Neural cell (in vitro differentiated cells): Measurements from ENCODE around the gene PPP2R2D. TPM values are rescaled to one million over a fixed set of nuclear protein-coding genes. Genes with fewer than 3 reads are reported as not detected.

Source experiments
- H2AFZ ChIP-seq: fragments of 200-600, 300-800 bp; sonication (generic), shearing (Covaris generic); 2 replicates; pipeline ENCODE4 v1.6.0; 2014; ENCODE audit warnings: low read depth, mild to moderate bottlenecking, antibody characterized with exemption, low read length, moderate library complexity
- H3F3A ChIP-seq: fragments of 200-600 bp; shearing (Covaris generic); 2 replicates; pipeline ENCODE4 v1.6.1; 2016; ENCODE audit warnings: mild to moderate bottlenecking, moderate library complexity, mixed read lengths, antibody characterized with exemption, low read length; ENCODE audit not compliant: insufficient read depth, poor library complexity, severe bottlenecking
- H3K27ac ChIP-seq: fragments of 200-600, 300-800 bp; sonication (generic), shearing (Covaris generic); 2 replicates; pipeline ENCODE4 v1.5.1; 2014; ENCODE audit warnings: mild to moderate bottlenecking, low read length, moderate library complexity
- H3K27me3 ChIP-seq: fragments of 300-800, 200-600 bp; sonication (generic), shearing (Covaris generic); 2 replicates; pipeline ENCODE4 v1.6.0; 2014; ENCODE audit warnings: mild to moderate bottlenecking, low read depth, low read length, moderate library complexity; ENCODE audit not compliant: insufficient read depth
- H3K36me3 ChIP-seq: fragments of 300-800, 200-600 bp; sonication (generic), shearing (Covaris generic); 2 replicates; pipeline ENCODE4 v1.5.1; 2014; ENCODE audit warnings: mild to moderate bottlenecking, antibody characterized with exemption, low read length, moderate library complexity; ENCODE audit not compliant: insufficient read depth
- H3K4me2 ChIP-seq: fragments of 300-800, 200-600 bp; sonication (generic), shearing (Covaris generic); 2 replicates; pipeline ENCODE4 v1.6.0; 2014; ENCODE audit warnings: mild to moderate bottlenecking, low read length
- H3K4me3 ChIP-seq: fragments of 300-800, 200-600 bp; sonication (generic), shearing (Covaris generic); 2 replicates; pipeline ENCODE4 v1.5.1; 2014; ENCODE audit warnings: mild to moderate bottlenecking, low read length, moderate library complexity
- H3K79me2 ChIP-seq: fragments of 200-600 bp; shearing (Covaris generic); replicated peaks from 2 replicates; pipeline ENCODE4 v1.6.0; 2014; ENCODE audit warnings: mild to moderate bottlenecking, low read length, moderate library complexity; ENCODE audit not compliant: insufficient read depth
- H3K9ac ChIP-seq: fragments of 300-800, 200-600 bp; sonication (generic), shearing (Covaris generic); 2 replicates; pipeline ENCODE4 v1.6.1; 2016; ENCODE audit warnings: mild to moderate bottlenecking, low read length, mixed read lengths
- H3K9me2 ChIP-seq: fragments of 200-600 bp; shearing (Covaris generic); 2 replicates; pipeline ENCODE4 v1.6.1; 2016; ENCODE audit warnings: mild to moderate bottlenecking, low read length, mixed read lengths; ENCODE audit not compliant: insufficient read depth
- H3K9me3 ChIP-seq: fragments of 200-600, 300-800 bp; sonication (generic), shearing (Covaris generic); 2 replicates; pipeline ENCODE4 v1.6.1; 2016; ENCODE audit warnings: mild to moderate bottlenecking, mixed run types, low read length, moderate library complexity, mixed read lengths
- H4K20me1 ChIP-seq: fragments of 200-600 bp; shearing (Covaris generic); 2 replicates; pipeline ENCODE4 v1.6.1; 2016; ENCODE audit warnings: mild to moderate bottlenecking, mixed run types; ENCODE audit not compliant: insufficient read depth
- CTCF ChIP-seq: fragments of 450-650 bp; IDR thresholded peaks from 2 replicates; pipeline ENCODE4 v1.5.1; 2014; ENCODE audit warnings: antibody characterized with exemption, mild to moderate bottlenecking, moderate library complexity; ENCODE audit not compliant: poor library complexity, severe bottlenecking
- EP300 ChIP-seq: fragments of 450-650 bp; conservative IDR thresholded peaks from 2 replicates; pipeline ENCODE4 v1.6.1; 2014; ENCODE audit warnings: antibody characterized with exemption, mild to moderate bottlenecking, moderate library complexity; ENCODE audit not compliant: poor library complexity, severe bottlenecking
- EZH2 ChIP-seq: fragments of 200-600, 300-800 bp; shearing (Covaris generic), sonication (generic); IDR thresholded peaks from 2 replicates; pipeline ENCODE4 v1.6.1; 2014; ENCODE audit warnings: antibody characterized with exemption, low read length, borderline replicate concordance, mild to moderate bottlenecking; ENCODE audit not compliant: insufficient read depth, poor library complexity, severe bottlenecking
- MXI1 ChIP-seq: fragments of 450-650 bp; conservative IDR thresholded peaks from 2 replicates; pipeline ENCODE4 v1.6.1; 2014; ENCODE audit warnings: antibody characterized with exemption, mild to moderate bottlenecking; ENCODE audit not compliant: poor library complexity, severe bottlenecking
- POLR2AphosphoS5 ChIP-seq: IDR thresholded peaks from 2 replicates; pipeline ENCODE4 v1.6.1; 2012
- RAD21 ChIP-seq: fragments of 450-650 bp; conservative IDR thresholded peaks from 2 replicates; pipeline ENCODE4 v1.6.1; 2014; ENCODE audit warnings: antibody characterized with exemption, mild to moderate bottlenecking, moderate library complexity
- REST ChIP-seq: IDR thresholded peaks from 2 replicates; pipeline ENCODE4 v1.6.1; 2012; ENCODE audit warnings: borderline replicate concordance
- SMC3 ChIP-seq: fragments of 450-650 bp; conservative IDR thresholded peaks from 2 replicates; pipeline ENCODE4 v1.6.1; 2014; ENCODE audit warnings: antibody characterized with exemption, mild to moderate bottlenecking, moderate library complexity; ENCODE audit not compliant: poor library complexity
- TAF1 ChIP-seq: IDR thresholded peaks from 2 replicates; pipeline ENCODE4 v1.6.1; 2012; ENCODE audit warnings: low read depth
- polyA plus RNA-seq: library from polyadenylated mRNA; depleted of rRNA; stranded (reverse); fragments of >200 nt; gene quantifications from 2 replicates; pipeline ENCODE4 v1.2.3, GENCODE V29; 2014

PPP2R2D gene
- polyA plus RNA-seq, 1 donor from 2014 or later, result 71.7 TPM

GRCh38 chr10:131936736-131937135, 35.9 kb downstream of the PPP2R2D start:
- H3K4me2 ChIP-seq, result no peak overlapping the region
- no peak overlapping the region for H3K9ac ChIP-seq
- H3K9me3 ChIP-seq, result no peaks in the 10 kb centered on the region
- no peaks in the 10 kb centered on the region for H3F3A ChIP-seq
- peaks cover 7% of the 10 kb centered on the region for H3K36me3 ChIP-seq
- H3K79me2 ChIP-seq, result peaks cover 2% of the 10 kb centered on the region
- H3K27me3 ChIP-seq, result no peaks in the 10 kb centered on the region
- H3K9me2 ChIP-seq, result no peaks in the 10 kb centered on the region
- peaks cover 3% of the 10 kb centered on the region for H4K20me1 ChIP-seq
- no peak overlapping the region for H2AFZ ChIP-seq
- TF ChIP-seq SMC3 (no peak), REST (no peak), POLR2AphosphoS5 (no peak), EZH2 (no peak), TAF1 (no peak), MXI1 (no peak), RAD21 (no peak), CTCF (no peak), EP300 (no peak)
- no peak overlapping the region for H3K4me3 ChIP-seq
- no peak overlapping the region for H3K27ac ChIP-seq

GRCh38 chr10:131937836-131938235, 37.0 kb downstream of the PPP2R2D start:
- Histone ChIP-seq H3K4me2 (no peak overlapping the region), H2AFZ (no peak overlapping the region), H3K9ac (no peak overlapping the region), H3K9me2 (no peaks in the 10 kb centered on the region), H3K79me2 (no peaks in the 10 kb centered on the region), H3F3A (no peaks in the 10 kb centered on the region), H3K4me3 (no peak overlapping the region), H4K20me1 (peaks cover under 1% of the 10 kb centered on the region), H3K27me3 (no peaks in the 10 kb centered on the region), H3K36me3 (peaks cover 7% of the 10 kb centered on the region), H3K9me3 (no peaks in the 10 kb centered on the region), H3K27ac (no peak overlapping the region)
- no peak for TF ChIP-seq POLR2AphosphoS5

- no peak overlapping the region for H3K4me2 ChIP-seq
- no peaks in the 10 kb centered on the region for H3K79me2 ChIP-seq
- H3K4me3 ChIP-seq, result no peak overlapping the region
- H4K20me1 ChIP-seq, result no peaks in the 10 kb centered on the region
- H3K9me3 ChIP-seq, result no peaks in the 10 kb centered on the region
- no peaks in the 10 kb centered on the region for H3F3A ChIP-seq
- no peak overlapping the region for H3K9ac ChIP-seq
- no peak overlapping the region for H2AFZ ChIP-seq
- TF ChIP-seq EP300 (no peak), TAF1 (no peak), POLR2AphosphoS5 (no peak), MXI1 (no peak), SMC3 (no peak), EZH2 (no peak), CTCF (no peak), RAD21 (no peak), REST (no peak)
- H3K9me2 ChIP-seq, result no peaks in the 10 kb centered on the region
- no peaks in the 10 kb centered on the region for H3K27me3 ChIP-seq
- peaks cover 7% of the 10 kb centered on the region for H3K36me3 ChIP-seq
- H3K27ac ChIP-seq, result no peak overlapping the region
Measured at GRCh38 chr10:131938681-131939080, 37.9 kb downstream of the PPP2R2D start.
